OCI-LY7 (cell line): ENCODE data around the gene INPP5J. TPM values are rescaled to one million over a fixed set of nuclear protein-coding genes. Genes with fewer than 3 reads are reported as not detected.

Source experiments
- BruUV-seq: library from RNA; stranded (reverse); fragments of 400-500 nt; replicated peaks from 2 replicates; lab custom pipeline; 2021; lab: Mats Ljungman, UMichigan
- CTCF ChIA-PET: fragments of 300-600 bp; sonication (Branson Sonifier 250); formaldehyde crosslinking; loops from one replicate; lab custom pipeline; 2022; ENCODE audit warnings: antibody characterized with exemption; ENCODE audit not compliant: unreplicated experiment; lab: Charles Lee
- POLR2A ChIA-PET: fragments of 300-600 bp; sonication (Branson Sonifier 250); formaldehyde crosslinking; loops from one replicate; lab custom pipeline; 2022; ENCODE audit warnings: antibody characterized with exemption; lab: Charles Lee
- DNase-seq: peaks from one replicate; pipeline ENCODE4 v3.0.0-alpha.2; 2015; ENCODE audit warnings: low spot score
- H2AFZ ChIP-seq: fragments of 200-600 bp; sonication (generic), shearing (Covaris generic); 2 replicates; pipeline ENCODE4 v1.6.1; 2014; ENCODE audit warnings: mild to moderate bottlenecking, antibody characterized with exemption, low read length, moderate library complexity
- H3K27ac ChIP-seq: fragments of 200-600 bp; sonication (generic); 2 replicates; pipeline ENCODE4 v1.5.1; 2014; ENCODE audit warnings: mixed run types, low read depth, mild to moderate bottlenecking, moderate library complexity, low read length, inconsistent platforms; ENCODE audit not compliant: poor library complexity, severe bottlenecking
- H3K36me3 ChIP-seq: fragments of 200-600 bp; sonication (generic); 2 replicates; pipeline ENCODE4 v1.6.1; 2014; ENCODE audit warnings: mild to moderate bottlenecking, antibody characterized with exemption, low read length, moderate library complexity, mixed read lengths; ENCODE audit not compliant: insufficient read depth
- H3K4me1 ChIP-seq: fragments of 200-600 bp; sonication (generic); 2 replicates; pipeline ENCODE4 v1.5.1; 2014; ENCODE audit warnings: mild to moderate bottlenecking, low read length; ENCODE audit not compliant: insufficient read depth, poor library complexity, severe bottlenecking
- H3K4me2 ChIP-seq: fragments of 200-600 bp; sonication (generic); 2 replicates; pipeline ENCODE4 v1.6.1; 2014; ENCODE audit warnings: mild to moderate bottlenecking, low read length
- H3K4me3 ChIP-seq: fragments of 200-600 bp; sonication (generic); 2 replicates; pipeline ENCODE4 v1.5.1; 2014; ENCODE audit warnings: mild to moderate bottlenecking, low read depth, low read length; ENCODE audit not compliant: poor library complexity, severe bottlenecking
- H3K79me2 ChIP-seq: fragments of 200-600 bp; sonication (generic); 2 replicates; pipeline ENCODE4 v1.6.1; 2016; ENCODE audit warnings: low read depth, mild to moderate bottlenecking, low read length, moderate library complexity, mixed read lengths; ENCODE audit not compliant: insufficient read depth
- H3K9me2 ChIP-seq: fragments of 200-600 bp; sonication (generic); 2 replicates; pipeline ENCODE4 v1.6.1; 2016; ENCODE audit warnings: mild to moderate bottlenecking, low read length, mixed read lengths; ENCODE audit not compliant: insufficient read depth
- H3K9me3 ChIP-seq: fragments of 200-600 bp; sonication (generic); 2 replicates; pipeline ENCODE4 v1.6.1; 2014; ENCODE audit warnings: mild to moderate bottlenecking, mixed run types, low read length, mixed read lengths
- H4K20me1 ChIP-seq: fragments of 200-600 bp; sonication (generic); 2 replicates; pipeline ENCODE4 v1.6.1; 2014; ENCODE audit warnings: mild to moderate bottlenecking, antibody characterized with exemption, low read length, moderate library complexity, mixed read lengths; ENCODE audit not compliant: insufficient read depth
- CTCF ChIP-seq: fragments of 200-600 bp; sonication (generic); conservative IDR thresholded peaks from 2 replicates; pipeline ENCODE4 v1.5.1; 2014; ENCODE audit warnings: mild to moderate bottlenecking, antibody characterized with exemption, low read length, moderate library complexity, mixed read lengths
- EZH2phosphoT487 ChIP-seq: fragments of 200-600 bp; sonication (generic); IDR thresholded peaks from 2 replicates; pipeline ENCODE4 v1.6.1; 2018; ENCODE audit warnings: low read depth, borderline replicate concordance, mild to moderate bottlenecking, mixed run types, antibody characterized with exemption, low read length, moderate library complexity, mixed read lengths
- intact Hi-C: fragments of 100-400 bp; cut with micrococcal nuclease; formaldehyde crosslinking; loops from one replicate; pipeline ENCODE4 v1.10.0; 2022; ENCODE audit not compliant: unreplicated experiment
- total RNA-seq, 2 experiments: library from RNA; depleted of rRNA in 1 of 2; stranded (reverse); fragments of >200 nt in 1 of 2; shearing (Covaris generic) in 1 of 2; gene quantifications; 2 replicates each; pipeline ENCODE4 v1.2.3, GENCODE V29; 2014 to 2022

INPP5J gene
- total RNA-seq, 2 experiments from 2014 or later, result 7.5 TPM; not detected in 1

GRCh38 chr22:31091106-31091975 is 31.4 kb upstream of the INPP5J start:
- Histone ChIP-seq H3K4me2 (no peak overlapping the region), H3K4me3 (no peak overlapping the region), H3K79me2 (no peaks in the 10 kb centered on the region), H3K27ac (no peak overlapping the region), H4K20me1 (no peaks in the 10 kb centered on the region), H2AFZ (no peak overlapping the region), H3K36me3 (no peaks in the 10 kb centered on the region), H3K9me3 (no peaks in the 10 kb centered on the region), H3K9me2 (no peaks in the 10 kb centered on the region), H3K4me1 (peaks cover 14% of the 10 kb centered on the region)
- ChIA-PET POLR2A (no interaction called here), CTCF (no interaction called here)
- intact Hi-C loops, result no loop called here
- TF ChIP-seq EZH2phosphoT487 (no peak), CTCF (no peak)
- BruUV-seq, result no TSS peak
- no peak for DNase-seq

- H3K79me2 ChIP-seq, result no peaks in the 10 kb centered on the region
- TF ChIP-seq CTCF, result no peak
- ChIA-PET POLR2A (no interaction called here), CTCF (interaction anchor here (0.6 kb wide), 1 partner anchor 1719 kb away, joined by 4 read pairs; no protein-coding TSS in a partner anchor)
- no peak overlapping the region for H3K4me3 ChIP-seq
- BruUV-seq, result no TSS peak
- intact Hi-C loops, result no loop called here
- H3K4me2 ChIP-seq, result no peak overlapping the region
- no peaks in the 10 kb centered on the region for H3K9me2 ChIP-seq
- H3K9me3 ChIP-seq, result no peaks in the 10 kb centered on the region
- no peak for DNase-seq
- no peaks in the 10 kb centered on the region for H3K36me3 ChIP-seq
- no peak overlapping the region for H3K27ac ChIP-seq
- no peaks in the 10 kb centered on the region for H4K20me1 ChIP-seq
- peaks cover 14% of the 10 kb centered on the region for H3K4me1 ChIP-seq
- H2AFZ ChIP-seq, result no peak overlapping the region
Observed at GRCh38 chr22:31092161-31092560, 30.6 kb upstream of the INPP5J start.

- Histone ChIP-seq H3K9me2 (no peaks in the 10 kb centered on the region), H3K4me2 (no peak overlapping the region), H2AFZ (no peak overlapping the region), H3K4me3 (no peak overlapping the region), H3K27ac (no peak overlapping the region), H3K9me3 (no peaks in the 10 kb centered on the region), H3K4me1 (peaks cover 14% of the 10 kb centered on the region), H3K36me3 (no peaks in the 10 kb centered on the region), H4K20me1 (no peaks in the 10 kb centered on the region), H3K79me2 (no peaks in the 10 kb centered on the region)
- POLR2A ChIA-PET, result no interaction called here
- no TSS peak for BruUV-seq
- intact Hi-C loops, result no loop called here
- CTCF ChIA-PET, result no interaction called here
- DNase-seq, result no peak
- TF ChIP-seq CTCF, result no peak
- TF ChIP-seq EZH2phosphoT487, result no peak
Observed at GRCh38 chr22:31093086-31093850, 29.5 kb upstream of the INPP5J start.
